Renal pelvis (tissue), 4 donors: ENCODE data around the gene SPECC1L. TPM values are rescaled to one million over a fixed set of nuclear protein-coding genes. Genes with fewer than 3 reads are reported as not detected.
A peak's percentile ranks its signal among the peaks of the same experiment; 100 is the strongest.

ENCODE experiments used
- DNase-seq: peaks from one replicate; pipeline ENCODE4 v3.0.0-alpha.2; 2013
- polyA plus RNA-seq, 3 donors: library from polyadenylated mRNA; unstranded; fragments of 120-200 nt; gene quantifications; one replicate each; pipeline ENCODE4 v1.2.1, GENCODE V29; 2013; ENCODE audit not compliant: insufficient read length in 3 of 3

SPECC1L gene
- polyA plus RNA-seq, 3 donors: 47.4 to 51.0 (median 49.1) TPM

DNA sequence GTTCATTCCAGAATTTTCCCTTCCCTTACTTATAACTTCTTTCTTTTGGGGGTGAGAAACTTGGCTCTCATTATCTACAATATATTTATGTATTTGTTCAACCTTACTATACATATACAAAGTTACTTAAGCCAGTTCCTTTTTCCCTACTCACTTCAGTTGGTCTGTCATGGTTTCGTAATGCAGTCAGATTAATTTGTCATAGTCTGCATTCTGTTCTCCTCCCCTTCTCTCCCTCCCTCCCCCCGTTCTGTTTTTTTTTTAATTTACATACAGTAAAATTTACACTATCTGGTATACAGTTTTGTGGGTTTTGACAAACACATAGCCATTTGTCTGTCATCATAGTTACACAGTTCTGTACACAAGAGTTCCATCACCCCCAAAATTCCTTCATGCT, 84.9 kb downstream of the SPECC1L start:
- DNase-seq: no peak

DNA sequence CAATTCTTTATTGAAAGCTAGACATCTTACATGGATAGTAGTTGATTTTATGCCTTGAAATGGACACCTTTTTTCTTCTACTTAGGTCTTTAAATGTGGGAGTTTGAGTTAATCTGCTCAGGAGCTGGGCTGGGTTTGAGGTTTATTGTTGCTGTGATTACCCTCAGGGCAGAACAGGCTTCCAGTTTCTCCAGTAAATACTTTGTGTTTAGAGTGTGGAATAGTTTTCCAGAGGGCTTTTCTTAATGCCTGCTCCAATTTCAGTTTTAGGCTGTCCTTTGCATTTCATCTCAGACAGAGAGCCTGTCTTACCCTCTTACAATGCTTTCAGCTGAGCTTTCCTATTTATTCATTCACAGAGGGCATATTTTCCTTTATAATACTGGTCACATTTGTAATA, 86.9 kb downstream of the SPECC1L start:
- no peak for DNase-seq

DNA sequence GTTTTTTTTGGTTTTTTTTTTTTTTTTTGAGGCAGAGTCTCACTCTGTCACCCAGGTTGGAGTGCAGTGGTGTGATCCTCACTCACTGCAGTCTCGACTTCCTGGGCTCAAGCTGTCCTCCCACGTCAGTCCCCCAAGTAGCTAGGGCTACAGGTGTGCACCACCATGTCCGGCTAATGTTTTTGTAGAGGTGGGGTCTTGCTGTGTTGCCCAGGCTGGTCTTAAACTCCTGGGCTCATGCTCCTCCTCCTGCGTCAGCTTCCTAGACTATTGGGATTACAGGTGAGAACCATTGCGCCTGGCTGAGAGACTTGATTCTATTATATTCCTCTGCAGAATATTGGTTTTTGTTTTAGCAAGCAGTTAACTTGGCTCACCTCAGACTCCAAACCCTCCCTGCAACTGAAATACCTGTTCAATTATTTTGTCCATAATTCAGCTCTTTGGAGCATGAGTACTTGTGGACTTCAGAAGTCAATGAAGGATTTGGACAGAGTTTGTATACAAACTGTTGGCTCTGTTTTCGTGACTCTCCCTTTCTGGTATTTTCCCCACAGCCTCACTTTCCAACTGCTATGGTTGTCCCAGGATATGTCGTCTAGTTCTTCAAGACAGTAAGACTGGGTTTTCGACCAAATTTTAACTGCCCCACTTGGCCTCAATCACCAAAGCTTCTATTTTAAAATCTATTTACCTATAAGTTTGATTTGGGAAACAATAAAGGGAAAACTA, 87.6 kb downstream of the SPECC1L start:
- no peak for DNase-seq

DNA sequence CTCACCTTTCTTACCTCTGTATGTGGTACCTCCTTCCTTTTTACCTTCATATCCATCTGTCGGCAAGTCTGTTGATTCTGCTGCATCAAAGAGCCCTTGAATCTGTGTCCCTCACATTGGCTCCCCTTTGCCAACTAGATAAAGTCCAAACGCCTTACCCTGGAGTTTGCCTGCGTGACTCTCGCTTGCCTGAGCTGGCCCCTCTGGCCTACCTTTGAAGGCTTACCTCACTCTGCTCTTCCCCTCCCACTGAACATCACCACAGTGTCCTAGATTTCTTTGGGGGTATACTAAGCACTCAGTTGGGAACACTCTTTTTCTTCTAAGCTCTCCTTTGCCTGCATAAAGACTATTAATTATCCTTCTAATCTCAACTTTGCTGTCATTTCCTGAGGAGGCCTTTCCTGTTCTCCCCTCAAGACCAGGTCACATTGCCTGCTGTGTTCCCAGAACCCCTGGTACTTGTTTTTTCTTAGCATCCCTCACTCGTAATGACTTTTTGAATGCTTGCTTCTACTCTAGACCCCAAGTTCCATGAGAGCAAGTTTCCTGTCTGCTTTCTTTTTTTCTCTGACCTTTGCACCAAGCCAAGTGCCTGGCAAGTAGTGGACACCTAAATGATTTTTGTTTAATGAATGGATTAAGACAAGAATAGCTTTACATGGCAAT, 89.0 kb downstream of the SPECC1L start:
- DNase-seq: peak; percentile 4

DNA sequence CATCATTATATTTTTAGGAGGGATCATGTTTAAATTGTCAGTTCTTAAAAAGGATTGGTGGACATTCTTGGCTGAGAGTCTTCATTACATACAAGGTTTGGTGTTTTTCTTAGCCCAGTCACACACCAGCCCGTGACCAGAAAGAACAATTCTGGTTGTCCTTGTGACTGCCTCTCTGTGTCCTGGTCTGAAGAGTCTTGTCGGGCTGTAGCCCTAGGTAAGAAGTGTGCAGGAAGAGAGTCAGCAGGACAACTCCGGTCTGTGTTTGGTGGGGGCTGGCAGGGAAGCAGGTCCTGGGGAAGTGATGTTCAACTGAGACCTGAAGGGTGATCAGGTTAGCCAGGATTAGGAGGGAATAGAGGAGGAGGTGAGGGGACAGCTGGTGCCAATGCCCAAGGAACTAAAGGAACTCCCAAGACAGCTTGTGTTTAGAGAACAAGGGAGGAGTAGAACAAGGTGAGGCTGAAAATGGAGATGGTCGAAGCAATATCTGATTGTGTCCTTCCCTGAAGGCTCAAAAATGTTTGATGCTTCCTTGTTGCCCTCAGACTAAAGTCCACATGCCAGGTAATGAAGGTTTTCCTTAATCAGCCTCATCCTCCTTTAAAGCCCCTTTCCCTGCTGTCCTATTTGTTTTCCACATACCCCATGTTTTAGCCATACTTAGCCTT, 91.5 kb downstream of the SPECC1L start:
- DNase-seq: no peak

DNA sequence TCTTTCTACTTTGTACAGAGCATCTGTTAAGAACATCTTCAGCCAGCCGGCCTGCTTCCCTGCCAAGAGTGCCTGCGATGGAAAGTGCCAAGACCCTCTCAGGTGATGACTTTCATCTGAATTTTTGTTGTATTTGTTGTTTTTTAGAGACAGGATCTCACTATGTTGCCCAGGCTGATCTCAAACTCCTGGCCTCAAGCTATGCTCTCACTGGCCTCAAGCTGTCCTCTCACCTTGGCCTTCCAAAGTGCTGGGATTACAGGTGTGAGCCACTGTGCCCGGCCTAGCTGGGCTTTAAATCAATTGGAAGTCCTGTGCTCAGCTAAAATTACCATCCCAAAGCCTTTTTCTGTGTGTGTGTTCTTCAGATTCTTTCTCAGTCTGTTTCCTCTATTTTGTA, 92.6 kb downstream of the SPECC1L start:
- DNase-seq: no peak

DNA sequence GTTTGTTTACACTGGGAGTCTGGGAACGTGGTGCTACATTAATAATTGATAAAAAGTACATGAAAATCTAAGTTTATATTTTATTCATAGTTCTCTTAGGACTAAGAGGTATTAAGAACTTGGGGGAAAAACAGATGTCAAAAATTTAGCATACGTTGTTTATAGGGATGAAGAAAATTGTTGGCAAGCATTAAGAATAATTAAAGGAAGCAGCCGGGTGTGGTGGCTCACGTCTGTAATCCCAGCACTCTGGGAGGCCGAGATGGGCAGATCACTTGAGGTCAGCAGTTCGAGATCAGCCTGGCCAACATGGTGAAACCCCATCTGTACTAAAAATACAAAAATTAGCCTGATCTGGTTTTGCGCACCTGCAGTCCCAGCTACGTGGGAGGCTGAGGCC, 96.1 kb downstream of the SPECC1L start:
- DNase-seq: no peak

DNA sequence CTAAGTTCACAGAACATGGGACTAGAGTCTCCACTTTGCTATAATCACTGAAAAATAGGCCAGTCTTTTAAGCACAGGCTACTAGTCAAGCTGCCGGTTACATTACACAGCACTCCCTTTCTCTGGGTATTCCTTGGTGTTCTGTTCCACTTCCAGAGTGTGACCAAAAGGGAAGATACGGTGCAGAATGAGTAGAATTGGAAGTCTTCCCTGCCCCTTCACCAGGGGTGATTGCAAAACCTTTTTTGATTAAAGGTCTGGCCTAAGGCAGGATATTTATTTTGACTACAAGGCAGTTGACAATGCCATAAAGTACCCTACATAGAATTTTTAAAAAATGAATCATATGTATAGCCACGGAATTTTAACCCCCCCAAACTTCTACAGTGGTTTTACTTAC, 97.2 kb downstream of the SPECC1L start:
- no peak for DNase-seq

DNA sequence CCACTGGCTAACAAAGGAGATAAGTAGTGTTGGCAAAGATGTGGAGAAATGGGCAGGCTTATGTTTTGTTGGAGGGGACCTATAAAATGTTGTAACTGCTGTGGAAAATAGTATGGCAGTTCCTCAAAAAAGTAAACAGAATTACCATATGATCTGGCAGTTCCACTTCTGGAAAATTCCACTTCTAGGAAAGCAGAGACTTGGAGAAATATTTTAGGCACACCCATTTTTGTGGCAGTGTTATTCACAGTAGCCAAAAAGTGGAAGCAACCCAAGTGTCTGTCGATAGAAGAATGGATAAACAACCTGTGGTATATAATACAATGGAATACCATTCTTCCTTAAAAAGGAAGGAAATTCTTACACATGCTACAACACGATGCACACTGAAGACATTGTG, 99.8 kb downstream of the SPECC1L start:
- no peak for DNase-seq

DNA sequence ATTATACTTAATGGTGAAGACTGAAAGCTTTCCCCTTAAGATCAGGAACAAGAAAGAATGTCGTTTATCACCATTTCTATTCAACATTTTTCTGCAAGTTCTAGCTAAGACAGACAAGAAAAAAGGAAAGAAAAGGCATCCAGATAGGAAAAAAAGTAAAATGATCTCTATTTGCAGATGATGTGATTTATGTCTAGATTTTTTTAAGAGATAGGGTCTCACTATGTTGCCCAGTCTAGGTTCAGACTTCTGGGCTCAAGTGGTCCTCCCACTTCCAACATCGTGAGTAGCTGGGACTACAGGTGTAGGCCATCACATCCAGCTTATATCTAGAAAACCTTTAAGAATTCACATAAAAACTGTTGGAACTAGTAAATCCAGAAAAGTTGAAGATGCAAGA, 105.4 kb downstream of the SPECC1L start:
- no peak for DNase-seq

DNA sequence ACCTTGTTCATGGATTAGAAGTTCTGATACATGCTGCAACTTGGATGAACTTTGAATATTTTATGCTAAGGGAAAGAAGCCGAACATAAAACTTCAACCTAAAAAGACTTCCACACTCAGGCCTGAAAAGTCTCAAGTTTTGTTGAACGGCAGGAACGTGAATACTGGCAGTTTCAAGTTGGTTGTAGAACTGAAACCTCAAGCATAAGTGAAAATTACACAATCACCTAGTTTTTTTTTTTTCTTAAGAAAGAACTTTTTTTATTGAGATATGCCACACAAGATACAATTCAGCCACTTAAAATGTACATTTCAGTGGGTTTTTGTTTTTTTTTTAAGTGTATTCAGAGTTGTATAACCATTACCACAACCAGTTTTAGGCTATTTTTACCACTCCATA, 106.0 kb downstream of the SPECC1L start:
- DNase-seq: no peak

DNA sequence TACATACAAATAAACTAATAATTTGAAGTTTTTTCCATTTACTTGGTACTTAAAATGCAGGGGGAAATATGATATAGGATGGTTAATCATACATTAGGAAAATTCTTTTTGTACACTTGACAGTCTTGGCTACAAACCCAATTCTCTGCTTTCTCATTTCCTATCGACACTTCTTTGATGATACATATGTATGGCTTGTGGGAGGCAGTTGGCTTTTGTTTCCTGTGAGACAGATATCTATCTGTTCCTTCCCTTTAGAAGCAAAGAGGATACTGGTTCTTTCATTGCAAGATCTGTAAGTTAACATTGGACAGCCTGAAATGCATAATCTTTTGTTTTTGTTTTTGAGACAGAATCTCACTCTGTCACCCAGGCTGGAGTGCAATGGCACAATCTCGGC, 108.9 kb downstream of the SPECC1L start:
- no peak for DNase-seq

DNA sequence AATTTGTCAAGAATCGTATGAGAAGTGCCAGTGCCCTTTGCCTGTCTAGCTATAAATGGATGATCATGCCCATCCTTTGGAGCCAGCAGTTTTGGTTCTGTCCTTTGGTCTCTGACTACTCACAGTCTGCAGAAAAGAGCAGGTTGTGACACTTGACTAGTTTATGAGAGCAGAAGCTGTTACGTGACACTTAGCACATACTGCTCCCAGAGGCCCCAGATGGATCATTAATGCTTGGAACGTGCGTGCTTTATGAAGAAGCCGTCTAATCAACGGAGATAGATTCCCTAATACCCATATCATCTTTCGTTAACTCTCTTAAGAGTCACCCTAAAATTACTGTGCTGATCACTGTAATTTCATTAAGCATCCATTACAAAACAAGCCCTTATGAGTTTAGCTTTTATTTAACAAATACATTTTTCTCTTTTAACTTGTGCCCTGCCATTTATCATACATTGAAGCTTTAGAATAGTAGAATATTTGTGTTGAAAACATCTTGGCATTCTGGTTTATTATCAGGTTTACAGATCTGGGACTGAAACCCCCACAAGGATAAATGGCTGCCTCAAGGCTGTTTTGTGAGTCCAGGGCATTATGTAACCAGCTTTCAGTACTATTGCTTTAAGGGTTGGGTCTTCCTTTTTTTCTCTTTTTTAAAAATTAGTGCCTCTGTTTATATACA, 109.7 kb downstream of the SPECC1L start:
- no peak for DNase-seq

DNA sequence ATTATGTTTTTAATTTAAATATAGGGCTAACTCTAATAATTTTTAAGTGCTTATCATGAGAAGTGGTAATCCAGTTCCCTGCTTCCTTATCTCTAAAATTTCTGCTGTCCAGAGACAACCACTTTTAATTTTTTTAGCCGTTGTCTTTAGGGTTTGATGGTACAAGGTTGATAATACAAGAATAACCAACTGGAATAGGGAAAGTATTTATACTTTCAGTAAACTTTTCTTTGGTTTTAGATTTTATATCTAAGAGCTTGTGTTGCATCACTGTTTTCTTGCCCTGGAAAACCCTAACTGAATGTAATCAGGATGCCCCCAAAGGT, 110.2 kb downstream of the SPECC1L start:
- no peak for DNase-seq

DNA sequence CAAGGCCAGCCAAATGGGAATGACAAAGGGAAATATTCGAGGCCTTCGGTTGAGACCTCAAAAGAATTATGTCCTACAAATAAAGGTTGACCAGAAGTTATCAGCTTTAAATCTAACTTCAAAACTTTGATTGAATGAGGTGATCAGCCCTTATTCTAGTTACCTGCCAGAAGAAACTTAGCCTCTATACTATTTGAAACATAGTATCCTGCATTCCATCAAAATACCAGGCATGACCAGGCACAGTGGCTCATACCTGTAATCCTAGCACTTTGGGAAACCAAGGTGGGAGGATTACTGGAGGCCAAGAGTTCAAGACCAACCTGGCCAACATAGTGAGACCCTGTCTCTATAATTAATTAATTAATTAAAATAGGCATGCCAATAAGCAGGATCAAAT, 112.4 kb downstream of the SPECC1L start:
- no peak for DNase-seq

DNA sequence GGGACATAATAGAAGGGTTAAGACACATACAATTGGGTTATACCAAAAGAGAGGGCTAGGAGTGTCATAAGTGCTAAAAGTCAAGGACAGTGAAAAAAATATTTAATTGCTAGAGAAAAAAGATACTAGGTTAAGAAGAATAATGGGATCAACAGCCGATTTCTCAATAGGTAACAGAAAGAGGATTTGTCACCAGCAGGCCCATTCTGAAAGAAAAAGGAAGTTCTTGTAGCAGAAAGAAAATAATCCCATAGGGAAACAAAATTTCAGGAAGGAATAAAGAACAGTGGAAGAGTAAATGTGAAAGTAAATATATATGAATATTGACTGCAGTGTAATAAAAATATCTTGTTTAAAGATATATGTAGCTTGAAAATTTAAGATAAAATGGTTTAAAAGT, 113.5 kb downstream of the SPECC1L start:
- DNase-seq: no peak

DNA sequence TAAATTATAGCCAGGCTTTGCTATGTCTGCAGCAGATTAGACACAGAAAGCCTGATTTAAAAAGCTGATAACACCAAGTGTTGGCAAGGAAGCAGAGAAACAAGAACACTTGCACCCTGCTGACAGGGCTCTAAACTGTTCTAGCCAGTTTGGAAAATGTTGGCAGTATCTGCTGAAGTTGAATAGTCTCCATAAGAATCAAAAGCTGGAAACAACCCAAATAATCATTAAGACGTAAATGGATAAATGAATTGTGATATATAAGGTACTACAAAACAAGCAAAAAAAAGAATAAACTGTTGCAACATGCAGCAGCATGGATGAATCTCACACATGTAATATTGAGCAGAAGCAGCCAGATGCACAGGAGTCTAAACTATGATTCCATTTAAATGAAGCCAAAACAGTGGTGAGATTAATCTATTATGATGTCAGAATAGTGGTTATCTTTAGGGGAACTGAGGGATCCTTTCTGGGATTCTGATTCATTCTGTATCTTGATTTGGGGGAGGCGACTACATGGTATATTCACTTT, 116.4 kb downstream of the SPECC1L start:
- no peak for DNase-seq

DNA sequence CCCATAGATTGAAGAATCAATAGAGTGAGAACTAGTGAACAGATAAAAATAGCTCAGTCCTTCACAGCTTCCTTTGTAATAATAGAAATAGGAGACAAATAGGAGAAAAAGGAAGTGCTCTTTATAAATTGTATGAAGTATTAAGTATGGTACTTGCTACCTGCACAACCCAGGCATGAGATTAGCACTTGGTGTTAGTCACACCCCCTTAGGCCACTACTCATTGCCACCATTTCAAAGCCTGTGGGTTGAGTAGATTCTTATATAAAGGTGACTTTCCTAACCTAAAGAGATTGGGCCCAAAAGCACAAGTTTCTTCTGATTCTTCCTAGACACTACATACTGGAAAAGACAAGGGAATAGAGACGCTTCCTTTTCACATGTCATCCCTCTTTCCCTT, 119.0 kb downstream of the SPECC1L start:
- DNase-seq: no peak

DNA sequence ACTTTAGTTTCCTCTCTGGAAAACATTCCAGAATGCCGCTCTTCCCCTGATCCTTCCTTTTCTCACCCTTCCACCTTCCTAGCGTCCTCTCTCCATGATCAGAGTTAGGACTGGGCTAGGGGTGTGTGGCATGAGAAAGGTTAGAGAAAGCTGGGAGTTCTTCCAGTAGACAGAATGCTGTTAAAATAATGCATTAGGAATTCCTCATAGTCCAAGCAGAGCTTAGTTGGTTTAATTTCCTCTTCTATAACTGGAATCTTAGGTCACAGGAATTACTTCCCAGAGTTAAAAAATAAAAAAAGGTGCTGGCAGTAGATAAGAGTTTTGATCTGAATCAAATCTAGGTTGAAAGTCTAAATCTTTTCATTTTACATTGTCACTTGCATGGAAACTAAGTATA, 119.5 kb downstream of the SPECC1L start:
- no peak for DNase-seq

DNA sequence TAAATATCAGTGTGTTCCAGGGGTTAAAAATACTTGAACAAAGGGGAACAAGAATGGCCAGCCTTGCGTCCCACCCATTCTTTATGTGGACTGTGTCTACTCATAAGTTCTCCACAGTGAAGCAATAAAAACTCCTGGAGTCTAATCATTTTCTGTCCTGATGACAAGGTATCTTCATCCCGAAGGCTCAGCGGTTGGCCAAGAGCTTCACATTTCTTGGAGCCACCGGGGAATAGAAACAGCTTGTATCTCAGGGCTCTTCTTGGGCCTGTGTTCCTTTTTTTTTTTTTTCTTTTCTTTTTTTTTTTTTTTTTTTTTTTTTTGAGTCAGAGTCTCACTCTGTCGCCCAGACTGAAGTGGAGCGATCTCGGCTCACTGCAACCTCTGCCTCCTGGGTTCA, 119.9 kb downstream of the SPECC1L start:
- no peak for DNase-seq

DNA sequence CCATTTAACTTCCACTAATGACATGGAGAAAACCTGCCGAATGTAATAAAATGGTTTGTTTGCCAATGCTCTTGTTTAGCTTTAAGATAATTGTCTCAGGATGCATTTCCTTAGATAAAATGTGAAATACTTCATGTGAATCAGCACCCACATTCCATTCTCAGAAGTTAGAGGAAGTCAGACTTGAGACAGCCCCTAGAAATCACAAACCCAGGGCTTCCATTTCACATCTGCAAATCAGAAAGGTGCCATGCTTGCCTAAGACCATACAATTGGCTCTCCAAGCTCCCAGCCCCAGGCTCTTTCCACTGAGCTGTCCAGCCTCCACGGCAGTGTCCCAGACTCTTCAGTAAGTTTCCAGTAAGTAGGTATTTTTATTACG, 121.2 kb downstream of the SPECC1L start:
- no peak for DNase-seq

DNA sequence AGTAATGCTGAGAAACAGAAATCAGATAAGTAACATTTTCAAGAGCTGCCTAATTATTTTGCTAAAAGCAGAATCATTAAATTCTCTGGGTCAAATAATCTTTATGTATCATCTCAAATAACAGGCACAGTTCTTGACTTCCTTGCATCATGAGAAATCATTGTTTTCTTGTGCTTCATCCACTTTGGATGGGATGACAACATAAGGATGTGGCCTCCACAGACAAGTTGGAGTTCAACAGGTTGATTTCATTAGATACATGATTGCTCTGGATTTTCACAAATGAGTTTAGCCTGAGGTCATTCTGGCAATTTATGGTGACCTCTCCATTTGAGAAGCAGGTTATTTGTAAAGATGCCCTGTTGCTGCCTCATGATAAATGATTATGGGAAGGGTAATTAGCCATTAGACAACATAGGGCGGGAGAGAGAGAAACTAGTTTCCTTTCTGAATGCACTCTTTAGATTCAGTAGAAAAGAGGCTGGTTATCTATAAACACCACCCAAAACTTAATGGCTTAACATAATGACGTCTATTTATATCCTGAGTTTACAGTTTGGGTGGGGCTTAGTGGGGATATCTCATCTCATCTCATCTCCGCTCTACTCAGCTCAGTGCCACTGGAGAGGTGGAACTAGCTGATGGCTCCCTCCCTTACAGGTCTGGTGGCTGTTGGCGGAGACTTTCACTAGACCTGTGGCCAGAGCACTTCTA, 121.7 kb downstream of the SPECC1L start:
- DNase-seq: no peak
